Hematopoietic multipotent progenitor cell treated with erythropoietin and hydrocortisone succinate and interleukin-3 and kit ligand, for 6 days (in vitro differentiated cells): ENCODE measurements around the gene SIRPB2.
"Not testable (repeated sequence)": the region's sequence is repeated elsewhere in the genome, so short reads cannot be mapped to it uniquely, and the experiment has no call there.

Experiments
- DNase-seq: peaks from one replicate; pipeline ENCODE4 v3.0.0-alpha.2; 2015

SIRPB2 gene

DNA sequence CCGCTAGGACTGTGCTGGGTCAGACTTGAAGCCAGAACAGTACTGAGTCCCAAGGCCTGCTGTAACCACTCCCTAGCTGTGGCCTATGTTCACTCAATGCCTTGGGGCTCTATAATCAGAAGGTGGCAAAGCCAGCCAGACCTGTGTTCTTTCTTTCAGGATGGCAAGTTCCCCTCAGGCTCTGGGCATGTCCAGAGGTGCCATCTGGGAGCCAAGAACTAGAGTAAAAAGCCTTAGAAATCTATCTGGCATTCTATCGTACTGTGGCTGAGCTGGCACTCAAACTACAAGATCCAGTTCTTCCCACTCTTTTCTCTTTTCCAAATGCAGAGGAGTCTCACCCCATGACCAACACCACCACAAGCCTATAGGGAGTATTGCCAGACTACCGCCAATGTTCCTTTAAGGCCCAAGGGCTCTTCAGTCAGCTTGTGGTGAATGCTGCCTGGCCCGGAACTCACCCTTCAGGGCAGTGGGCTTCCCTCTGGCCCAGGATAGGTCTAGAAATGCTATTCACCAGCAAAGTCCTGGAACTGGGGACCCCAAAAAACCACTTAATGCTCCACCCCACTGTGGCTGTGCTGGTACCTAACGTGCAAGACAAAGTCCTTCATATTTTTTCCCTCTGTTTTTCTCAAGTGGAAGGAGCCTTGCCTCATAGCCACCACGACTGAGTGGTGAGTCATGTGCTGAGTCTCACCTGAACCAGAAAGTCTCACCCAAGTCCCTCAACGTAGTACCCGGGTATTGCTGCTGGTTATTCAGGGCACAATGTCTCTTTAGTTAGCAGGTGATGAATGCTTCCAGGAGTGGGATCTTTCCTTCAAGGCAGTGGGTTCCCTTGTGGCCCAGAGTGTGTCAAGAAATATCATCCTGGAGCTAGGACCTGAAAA lies 8.6 kb upstream of the SIRPB2 start:
- no peak for DNase-seq

DNA sequence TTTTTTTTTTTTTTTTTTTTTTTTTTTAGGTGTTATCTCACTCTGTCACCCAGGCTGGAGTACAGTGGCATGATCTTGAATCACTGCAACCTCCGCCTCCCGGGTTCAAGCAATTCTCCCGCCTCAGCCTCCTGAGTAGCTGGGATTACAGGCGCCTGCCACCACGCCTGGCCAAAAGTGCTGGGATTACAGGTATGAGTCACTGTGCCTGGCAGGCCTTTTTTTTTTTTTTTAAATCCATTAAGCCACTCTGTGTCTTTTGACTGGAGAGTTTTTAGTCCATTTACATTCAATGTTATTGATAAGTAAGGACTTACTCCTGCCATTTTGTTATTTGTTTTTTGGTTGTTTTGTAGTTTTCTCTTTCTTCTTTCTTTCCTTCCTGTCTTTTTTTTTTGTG lies 6.2 kb upstream of the SIRPB2 start:
- not testable (repeated sequence) for DNase-seq

DNA sequence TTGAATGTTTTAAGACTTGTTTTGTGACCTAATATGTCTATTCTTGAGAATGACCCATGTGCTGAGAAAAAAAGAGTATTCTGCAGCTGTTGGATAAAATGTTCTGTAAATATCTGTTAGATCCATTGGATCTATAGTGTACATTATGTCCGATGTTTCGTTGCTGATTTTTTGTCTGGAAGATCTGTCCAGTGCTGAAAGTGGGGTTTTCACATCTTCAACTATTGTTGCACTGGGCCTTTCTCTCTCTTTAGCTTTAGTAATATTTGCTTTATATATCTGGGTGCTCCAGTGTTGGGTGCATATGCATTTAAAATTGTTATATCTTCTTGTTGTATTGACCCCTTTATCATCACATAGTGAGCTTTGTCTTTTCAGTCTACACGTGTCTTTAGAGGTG lies 5.7 kb upstream of the SIRPB2 start:
- DNase-seq: no peak

DNA sequence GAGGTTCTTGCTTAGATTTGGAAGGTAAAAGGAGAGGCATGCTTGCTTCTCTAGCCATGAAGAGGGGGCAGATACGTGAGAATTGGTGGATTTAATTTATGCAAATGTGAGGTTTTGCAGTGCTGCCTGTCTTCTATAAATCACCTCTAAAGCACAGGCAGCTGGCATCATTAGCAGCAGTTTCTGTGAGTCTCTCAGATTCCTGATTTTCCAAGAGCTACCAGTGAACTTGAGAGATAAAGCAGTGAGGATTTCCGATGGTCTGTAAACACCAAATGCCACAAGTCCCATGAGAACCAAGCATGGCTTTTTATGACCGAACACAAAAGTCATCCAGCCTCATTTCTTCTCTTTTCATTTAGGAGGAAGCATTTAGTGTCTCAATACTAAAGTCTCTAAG lies 3.2 kb upstream of the SIRPB2 start:
- no peak for DNase-seq

DNA sequence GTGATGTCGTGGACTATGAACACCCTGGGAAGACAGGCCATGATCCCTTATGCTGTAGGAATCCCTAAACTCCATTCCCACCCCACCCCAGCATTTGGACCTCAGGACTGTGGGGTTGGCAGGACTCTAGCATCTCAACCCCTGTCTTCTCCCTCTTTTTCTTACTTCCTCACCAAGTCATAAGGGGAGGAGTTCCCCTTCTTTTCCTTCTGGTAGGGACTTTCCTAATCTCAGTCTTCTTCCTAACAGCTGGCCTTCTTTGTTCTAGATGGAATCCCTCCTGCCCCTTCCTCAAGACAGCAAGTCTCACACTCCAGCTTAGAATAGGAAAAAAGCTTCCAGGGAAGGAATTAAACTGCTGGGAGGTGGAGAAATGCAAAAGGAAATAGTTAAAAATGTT lies 2.3 kb upstream of the SIRPB2 start:
- DNase-seq: no peak

DNA sequence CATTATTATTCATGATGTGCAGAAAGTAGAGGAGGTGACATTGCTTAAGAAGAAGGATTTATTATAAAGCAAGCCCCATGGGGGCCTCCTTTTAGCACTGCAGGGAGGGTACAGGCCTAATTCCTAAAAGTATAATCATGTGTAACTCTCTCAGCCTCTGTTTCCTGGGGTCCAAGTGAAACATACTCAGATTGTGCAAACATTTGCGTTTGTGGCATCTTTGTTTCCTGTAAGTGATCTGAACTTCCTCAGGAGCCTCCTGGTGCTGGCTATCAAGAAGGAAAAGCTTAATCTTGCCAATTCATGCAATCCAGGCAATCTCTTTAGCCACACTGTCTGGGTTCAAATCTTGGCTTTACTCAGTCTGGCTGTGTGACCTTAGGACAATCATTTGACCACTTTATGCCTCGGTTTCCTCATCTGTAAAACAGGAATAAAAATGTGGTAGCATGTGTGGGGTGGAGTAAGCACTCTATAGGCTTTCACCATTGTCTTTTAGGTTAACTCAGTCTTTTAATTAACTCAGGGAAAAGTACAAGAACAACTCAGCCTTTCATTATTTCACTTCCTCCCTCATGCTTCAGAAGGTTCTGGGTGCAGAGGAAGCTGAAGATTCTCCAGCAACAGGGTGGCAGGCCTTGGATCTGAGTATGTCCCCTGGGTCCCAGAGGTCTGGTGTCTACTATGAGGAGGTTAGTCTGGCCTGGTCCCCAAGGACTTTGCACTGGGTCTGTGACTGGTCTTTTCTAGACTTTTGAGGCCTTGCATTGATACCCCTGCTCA lies 831 bp upstream of the SIRPB2 start:
- no peak for DNase-seq

DNA sequence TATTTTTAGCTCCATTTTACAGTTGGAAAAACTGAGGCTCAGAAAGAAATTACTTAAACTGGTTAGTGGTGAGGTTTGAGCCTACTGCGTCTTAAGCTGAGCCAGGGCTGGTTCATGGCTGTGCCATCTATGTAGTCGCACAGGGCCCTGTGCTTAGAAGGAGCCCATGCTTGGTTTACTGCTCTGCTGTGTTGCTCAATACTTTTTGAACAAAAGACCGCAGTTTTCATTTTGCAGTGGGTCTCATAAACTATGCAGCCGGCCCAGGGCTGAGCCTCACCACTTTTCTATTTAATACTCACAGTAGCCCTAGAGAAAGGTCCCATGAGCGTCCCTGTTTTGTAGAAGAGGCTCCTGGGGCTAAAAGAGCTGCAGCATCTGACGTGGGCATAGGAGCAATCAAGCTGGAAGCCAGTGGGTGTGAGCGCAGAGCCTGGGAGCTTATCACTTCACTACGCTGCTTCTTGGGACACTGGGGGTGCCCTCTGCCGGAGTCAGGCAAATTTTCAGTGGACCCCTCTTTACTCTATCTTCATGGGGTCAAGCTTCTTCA lies 501 bp downstream of the SIRPB2 start:
- DNase-seq: no peak

DNA sequence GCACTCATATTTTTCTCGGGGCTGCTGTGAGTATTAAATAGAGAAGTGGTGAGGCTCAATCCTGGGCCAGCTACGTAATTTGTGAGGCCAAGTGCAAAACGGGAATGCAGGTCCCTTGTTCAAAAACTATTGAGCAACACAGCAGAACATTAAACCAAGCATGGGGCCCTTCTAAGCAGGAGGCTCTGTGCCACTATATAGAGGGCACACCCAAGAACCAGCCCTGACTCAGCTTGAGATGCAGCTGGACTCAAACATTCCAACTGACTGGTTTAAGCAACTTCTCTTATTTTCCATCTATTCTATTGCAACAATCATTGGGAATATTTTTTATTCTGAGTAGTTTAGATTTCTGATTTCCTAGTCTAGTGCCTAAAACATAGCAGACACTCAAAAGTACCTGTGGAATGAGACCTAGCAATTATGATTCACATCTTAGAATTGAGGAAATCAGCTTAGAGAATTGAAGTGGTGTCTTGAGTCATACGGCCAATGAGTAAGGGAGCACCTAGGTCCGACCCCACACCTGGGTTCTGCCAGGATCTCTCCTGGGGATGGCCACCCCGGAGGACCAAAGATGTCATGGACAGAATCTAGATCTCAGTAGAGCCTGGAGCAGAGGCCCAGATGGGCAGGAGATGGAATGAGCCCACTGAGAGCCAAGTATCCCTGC lies 1.3 kb downstream of the SIRPB2 start:
- DNase-seq: peak; percentile 56

DNA sequence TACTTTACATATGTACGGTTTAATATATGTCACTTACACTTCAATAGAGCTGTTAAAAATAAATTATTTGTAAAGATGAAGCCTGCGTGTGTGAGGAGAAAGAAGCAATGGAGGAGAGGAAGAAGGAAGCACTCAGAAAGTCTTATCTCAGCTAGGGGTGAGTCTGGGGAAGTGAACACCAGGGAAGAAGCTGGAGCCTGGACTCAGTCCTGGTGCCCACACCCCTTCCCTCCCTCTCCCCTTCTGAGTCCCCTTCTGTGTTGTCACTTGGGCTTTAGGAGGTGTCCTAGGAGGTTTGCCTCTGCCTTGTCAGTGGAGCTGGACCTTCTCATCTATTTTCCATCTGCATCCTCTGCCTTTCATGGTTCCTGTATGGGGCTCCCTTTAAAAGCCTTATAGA lies 1.9 kb downstream of the SIRPB2 start:
- no peak for DNase-seq

DNA sequence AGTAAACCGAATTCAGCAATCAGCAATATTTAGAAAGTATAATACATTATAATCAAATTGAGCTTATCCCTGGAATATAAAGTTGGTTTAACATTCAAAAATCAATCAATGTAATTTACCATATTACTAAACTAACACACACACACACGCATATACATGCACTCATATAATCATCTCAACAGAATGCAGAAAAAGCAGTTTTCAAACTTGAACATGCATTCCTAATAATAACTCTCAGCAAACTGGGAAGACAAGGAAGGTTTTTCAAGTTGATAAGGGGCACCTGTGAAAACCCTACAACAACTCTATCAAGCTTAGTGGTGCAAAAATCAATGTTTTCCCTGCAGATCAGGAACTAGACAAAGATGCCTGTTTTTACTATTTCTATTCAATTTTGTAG lies 4.7 kb downstream of the SIRPB2 start:
- no peak for DNase-seq

DNA sequence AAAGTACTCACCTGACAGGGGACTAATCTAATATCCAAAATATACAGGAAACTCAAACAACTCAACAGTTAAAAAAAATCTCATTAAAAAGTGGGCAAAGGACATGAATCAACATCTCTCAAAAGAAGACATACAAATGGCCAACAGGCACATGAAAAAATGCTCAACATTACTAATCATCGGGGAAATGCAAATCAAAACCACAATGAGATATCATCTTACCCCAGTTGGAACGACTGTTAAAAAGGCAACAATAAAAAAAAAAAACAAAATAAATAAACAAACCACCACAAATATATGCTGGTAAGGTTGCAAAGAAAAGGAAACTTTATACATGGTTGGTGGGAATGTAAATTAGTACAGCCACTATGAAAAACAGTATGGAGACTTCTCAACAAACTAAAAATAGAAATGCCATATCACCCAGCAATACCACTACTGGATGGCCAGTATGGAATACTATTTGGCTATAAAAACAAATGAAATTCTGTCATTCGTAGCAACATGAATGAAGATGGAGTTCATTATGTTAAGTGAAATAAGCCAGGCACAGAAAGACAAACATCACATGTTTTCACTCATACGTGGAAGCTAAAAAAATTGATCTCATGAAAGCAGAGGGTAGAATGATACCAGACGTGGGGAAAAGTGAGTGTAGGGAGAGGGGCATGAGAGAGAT lies 6.6 kb downstream of the SIRPB2 start:
- no peak for DNase-seq

DNA sequence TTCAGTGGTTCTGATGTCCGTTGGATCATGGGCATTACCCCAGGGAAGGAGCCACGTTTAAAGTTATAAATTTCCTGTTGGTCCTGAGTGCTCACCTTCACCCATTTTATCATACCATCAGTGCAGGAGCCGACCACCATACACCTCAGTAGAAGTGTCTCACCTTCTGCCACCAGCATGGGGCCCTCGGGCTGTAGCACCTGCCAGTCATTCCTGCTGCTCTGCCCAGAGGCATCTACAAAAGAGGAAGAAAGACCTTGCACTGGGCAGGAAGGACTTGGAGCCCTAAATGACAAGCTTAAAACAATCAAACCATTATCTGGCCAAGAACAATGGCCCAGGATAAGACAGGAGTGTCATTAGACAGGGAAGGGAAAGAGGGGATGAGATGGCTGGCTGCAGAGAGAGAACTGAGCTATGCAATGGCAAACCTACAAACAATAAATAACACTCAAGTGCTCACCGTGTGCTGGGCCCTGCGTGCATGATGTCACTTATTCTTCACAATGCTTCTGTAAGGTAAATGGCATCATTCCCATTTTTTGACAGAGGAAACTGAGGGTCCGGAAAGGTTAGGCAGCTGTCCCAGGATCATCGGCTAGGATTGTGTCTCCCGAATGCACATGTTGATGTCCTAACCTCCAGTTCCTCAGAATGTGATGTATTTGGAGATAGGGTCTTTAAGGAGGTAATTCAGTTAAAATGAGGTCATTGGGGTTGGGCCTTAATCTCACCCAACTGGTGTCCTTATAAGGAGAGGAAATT lies 11.2 kb downstream of the SIRPB2 start:
- DNase-seq: no peak

DNA sequence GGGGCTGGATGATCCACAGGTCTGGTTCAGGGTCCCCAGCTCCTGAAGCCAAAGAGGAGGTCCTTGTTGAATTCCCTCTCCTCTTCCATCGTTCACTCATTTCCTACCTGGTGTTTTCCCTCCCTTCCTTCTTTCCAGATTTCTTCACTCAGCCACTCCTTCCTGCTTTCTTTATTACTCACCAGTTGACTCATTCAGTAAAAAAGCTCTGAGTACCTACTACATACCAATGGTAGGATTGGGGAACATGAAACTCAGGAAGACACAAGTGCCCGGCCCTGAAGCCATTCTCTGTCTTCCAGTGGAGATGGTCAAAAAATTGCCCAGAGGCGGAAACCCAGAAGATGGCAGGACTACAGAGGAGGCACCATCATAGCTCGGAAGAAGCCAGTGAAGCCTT lies 12.7 kb downstream of the SIRPB2 start:
- DNase-seq: no peak

DNA sequence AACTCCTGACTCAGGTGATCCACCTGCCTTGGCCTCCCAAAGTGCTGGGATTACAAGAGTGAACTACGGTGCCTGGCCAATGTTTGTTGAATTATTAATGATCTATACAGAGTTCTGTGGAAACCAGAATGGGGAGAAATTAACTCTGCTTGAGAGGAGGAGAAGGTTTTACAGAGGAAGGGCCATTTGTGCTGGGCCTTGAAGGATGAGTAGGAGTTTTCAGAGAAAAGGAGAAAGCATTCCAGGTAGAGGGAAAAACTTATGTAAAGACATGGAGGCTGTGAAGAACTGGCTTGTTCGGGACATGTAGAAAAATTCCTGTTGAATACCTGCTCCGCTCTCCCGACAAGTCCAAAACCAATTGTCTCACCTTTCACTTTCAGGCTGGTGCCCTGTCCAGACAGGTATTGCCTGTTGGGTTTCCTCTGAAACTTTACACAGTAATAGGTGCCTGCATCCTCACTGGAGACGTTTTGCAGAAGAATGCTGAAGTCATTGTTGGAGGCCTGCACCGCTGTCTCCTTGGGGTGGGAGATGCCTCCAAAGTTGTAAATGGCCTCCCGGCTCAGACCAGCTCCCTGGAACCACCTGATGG lies 13.2 kb downstream of the SIRPB2 start:
- DNase-seq: no peak

DNA sequence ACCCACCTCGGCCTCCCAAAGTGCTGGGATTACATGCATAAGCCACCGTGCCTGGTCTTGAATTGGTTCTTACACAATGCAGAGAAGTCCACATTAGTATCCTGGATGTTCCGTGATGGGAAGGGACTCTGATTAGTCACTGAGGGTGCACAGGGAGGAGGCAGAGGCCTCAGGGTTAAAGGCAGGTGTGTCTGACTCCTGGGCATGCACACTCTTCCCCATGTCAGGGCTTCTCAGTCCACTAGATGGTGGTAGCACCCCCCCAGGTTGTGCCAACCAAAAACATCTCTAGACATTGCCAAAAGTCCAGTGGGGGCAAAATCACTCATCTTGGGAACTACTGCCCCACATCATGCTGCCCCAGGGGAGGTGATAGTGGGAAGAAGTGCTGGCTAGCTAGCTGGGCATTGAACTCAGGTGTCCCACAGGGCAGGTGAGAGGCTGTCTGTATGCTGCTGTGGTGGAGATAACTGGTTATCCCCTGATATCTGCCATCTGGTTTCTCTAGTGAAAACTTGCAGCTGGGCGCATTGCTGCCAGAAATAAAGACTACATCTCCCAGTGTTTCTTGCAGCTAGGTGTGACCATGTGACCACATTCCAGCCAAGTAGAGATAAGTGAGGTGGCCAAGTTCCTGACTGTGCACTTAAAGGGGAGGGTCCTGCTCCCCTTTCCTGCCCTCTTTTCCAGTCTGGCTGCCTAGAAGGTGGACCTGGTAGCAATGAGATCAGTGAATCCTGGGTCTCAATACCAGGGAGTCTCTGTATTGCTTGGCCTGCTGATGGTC lies 16.2 kb downstream of the SIRPB2 start:
- DNase-seq: peak; percentile 40

DNA sequence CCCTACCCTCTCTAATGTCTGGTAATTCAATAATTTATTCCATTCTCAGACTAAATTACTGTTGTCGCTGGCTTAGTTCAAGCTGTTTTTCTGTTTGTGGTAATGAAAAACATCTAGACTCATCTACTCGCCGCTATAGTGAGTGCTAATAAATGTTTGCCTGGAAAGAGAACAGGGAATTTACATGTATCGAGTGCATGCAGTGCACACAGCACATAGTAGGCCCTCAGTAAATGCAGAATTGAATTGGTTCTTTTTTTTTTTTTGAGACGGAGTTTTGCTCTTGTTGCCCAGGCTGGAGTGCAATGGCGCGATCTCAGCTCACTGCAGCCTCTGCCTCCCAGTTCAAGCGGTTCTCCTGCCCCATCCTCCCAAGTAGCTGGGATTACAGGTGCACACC lies 16.9 kb downstream of the SIRPB2 start:
- no peak for DNase-seq

DNA sequence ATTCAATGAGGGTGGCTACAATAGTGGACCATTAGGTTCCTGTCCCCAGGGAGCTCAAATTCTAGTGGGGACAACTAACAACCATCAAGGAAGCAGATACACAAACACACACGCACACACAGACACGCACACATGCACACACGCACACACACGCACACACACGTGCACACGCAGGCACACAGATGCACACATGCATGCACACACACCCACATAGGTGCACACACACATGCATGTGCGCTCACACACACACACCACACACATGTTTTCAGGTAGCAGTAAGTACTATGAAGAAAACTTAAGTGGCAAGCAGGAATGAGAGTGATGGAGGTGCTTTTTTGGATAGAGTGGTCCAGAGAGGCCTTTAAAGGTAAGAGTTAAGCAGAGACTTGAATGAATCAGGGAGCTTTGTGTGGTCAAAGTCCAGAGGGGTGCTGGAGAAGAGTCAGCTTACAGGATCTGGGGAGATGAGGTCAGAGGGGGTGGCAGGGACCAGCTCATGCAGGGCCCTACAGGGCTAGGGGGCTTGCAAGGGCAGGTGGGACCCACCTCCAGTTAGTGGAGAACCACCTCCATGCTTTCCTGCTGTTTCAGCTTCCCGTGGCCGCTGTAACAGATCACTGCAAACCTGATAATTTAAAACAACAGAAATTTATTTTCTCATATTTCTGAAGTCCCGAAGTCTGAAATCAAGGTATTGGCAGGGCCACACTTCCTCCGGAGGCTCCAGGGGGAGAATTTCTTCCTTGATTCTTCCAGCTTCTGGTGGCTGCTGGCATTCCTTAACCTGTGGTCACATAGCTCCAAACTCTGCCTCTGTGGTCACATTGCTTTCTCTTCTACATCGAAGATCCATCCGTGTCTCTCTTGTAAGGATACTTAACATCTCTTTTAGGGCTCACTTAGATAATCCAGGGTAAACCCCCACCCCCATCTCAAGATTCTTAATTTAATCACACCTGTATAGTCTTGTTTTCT lies 17.7 kb downstream of the SIRPB2 start:
- no peak for DNase-seq

DNA sequence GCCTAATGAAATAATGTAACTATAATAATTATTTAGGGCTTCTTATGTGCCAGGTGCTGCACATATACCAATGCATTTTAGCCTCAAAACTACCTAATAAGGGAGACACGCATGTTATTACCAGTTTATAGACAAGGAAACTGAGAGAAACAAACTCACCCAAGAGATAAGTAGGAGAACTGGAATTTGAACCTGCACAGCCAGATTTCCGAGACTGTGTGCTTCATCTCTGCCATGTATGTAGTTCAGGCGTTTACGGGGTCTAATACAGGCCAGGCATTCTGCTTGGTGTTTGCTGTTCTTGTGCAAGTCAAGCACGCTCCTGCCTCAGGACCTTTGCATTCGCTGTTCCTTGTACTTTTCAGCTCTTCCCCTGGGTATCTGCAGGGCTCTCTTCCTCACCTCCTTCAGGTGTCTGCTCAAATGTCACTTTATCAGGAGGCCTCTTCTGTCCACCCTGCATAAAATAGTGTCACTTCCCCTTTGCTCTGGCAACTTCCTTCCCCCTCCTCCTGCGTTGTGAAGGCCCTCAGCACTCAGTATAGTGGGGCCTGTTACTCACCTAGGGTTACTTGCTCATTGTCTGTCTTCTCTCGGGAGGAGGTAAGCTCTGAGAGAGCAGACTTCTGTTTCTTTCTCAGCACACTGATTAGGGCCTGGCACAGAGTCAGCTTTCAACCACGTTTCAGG lies 18.5 kb downstream of the SIRPB2 start:
- DNase-seq: peak; percentile 45

DNA sequence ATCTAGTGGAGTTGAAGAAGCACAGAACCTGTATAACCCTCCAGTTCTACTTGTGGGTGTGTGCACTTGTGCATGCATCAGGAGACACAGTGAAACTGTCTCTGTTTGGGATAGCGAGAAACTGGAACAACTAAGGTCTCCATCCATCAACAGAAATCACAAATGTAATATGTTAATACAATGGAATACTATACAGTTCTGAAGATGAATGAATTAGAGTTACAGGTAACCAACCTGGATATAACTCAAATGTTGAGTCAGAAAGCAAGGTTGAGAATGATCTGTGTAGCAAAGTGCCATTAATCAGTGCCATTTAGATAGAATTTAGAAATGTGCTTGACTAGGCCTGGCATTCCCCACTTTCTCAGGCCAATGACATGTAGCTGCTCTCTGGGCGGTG lies 20.0 kb downstream of the SIRPB2 start:
- no peak for DNase-seq
